Stimulated activated naive B cell treated with anti-CD40 and anti-IgM and Interleukin-4, amounts not matched to agents 10 μg/mL and 1 μg/mL and 100 μg/mL, for 72 hours (primary cell): ENCODE results near the gene KCNJ15.
A peak's percentile ranks its signal among the peaks of the same experiment; 100 is the strongest.

Source experiments
- ATAC-seq, 2 donors: fragments of 150-1000 bp; cut with Tn5 transposase; replicated peaks; 2 replicates each; pipeline ENCODE4 v1.10.0; 2021; ENCODE audit warnings: moderate library complexity in 1 of 2
- DNase-seq: peaks from one replicate; pipeline ENCODE4 v3.0.0; 2021
- H3K27ac Mint-ChIP-seq: one replicate; pipeline ENCODE4 v1.8.0; 2022; ENCODE audit warnings: mild to moderate bottlenecking, mixed read lengths
- H3K27me3 Mint-ChIP-seq, 2 donors: one replicate each; pipeline ENCODE4 v1.8.0; 2022; ENCODE audit warnings: mixed read lengths in 2 of 2
- H3K36me3 Mint-ChIP-seq, 2 donors: one replicate each; pipeline ENCODE4 v1.8.0; 2022; ENCODE audit warnings: mixed read lengths in 2 of 2, mild to moderate bottlenecking in 1 of 2
- H3K4me1 Mint-ChIP-seq, 2 donors: one replicate each; pipeline ENCODE4 v1.8.0; 2022; ENCODE audit warnings: mixed read lengths in 2 of 2, mild to moderate bottlenecking in 1 of 2
- H3K4me3 Mint-ChIP-seq, 2 donors: one replicate each; pipeline ENCODE4 v1.8.0; 2022; ENCODE audit warnings: mild to moderate bottlenecking in 2 of 2, mixed read lengths in 2 of 2, moderate library complexity in 1 of 2
- H3K9me3 Mint-ChIP-seq, 2 donors: one replicate each; pipeline ENCODE4 v1.8.0; 2022; ENCODE audit warnings: mixed read lengths in 2 of 2, mild to moderate bottlenecking in 1 of 2

KCNJ15 gene

GRCh38 chr21:38351176-38351959 lies 94.6 kb downstream of the KCNJ15 start:
- Mint-ChIP-seq H3K27ac (no peak overlapping the region), H3K27me3 (peaks cover 16 to 17% of the 10 kb centered on the region in 2 donors), H3K36me3 (no peaks in the 10 kb centered on the region), H3K4me3 (no peak overlapping the region), H3K4me1 (peaks cover 3 to 8% of the 10 kb centered on the region in 2 donors), H3K9me3 (no peaks in the 10 kb centered on the region)
- DNase-seq (no peak), ATAC-seq (no peak)

- Mint-ChIP-seq H3K27ac (no peak overlapping the region), H3K4me1 (peaks cover 4 to 8% of the 10 kb centered on the region in 2 donors), H3K27me3 (peaks cover 20% of the 10 kb centered on the region in 2 donors), H3K36me3 (no peaks in the 10 kb centered on the region), H3K9me3 (no peaks in the 10 kb centered on the region), H3K4me3 (no peak overlapping the region)
- no peak for DNase-seq
- ATAC-seq = peak in 1 of 2 donors; percentile 14
Observed at GRCh38 chr21:38351961-38352521, 95.2 kb downstream of the KCNJ15 start.

- no peak overlapping the region for H3K4me3 Mint-ChIP-seq
- no peak for DNase-seq
Observed at GRCh38 chr21:38352536-38353219, 95.9 kb downstream of the KCNJ15 start.

GRCh38 chr21:38354231-38354630 lies 97.4 kb downstream of the KCNJ15 start:
- Mint-ChIP-seq H3K27me3 (peaks cover 20 to 23% of the 10 kb centered on the region in 2 donors), H3K36me3 (no peaks in the 10 kb centered on the region), H3K9me3 (no peaks in the 10 kb centered on the region), H3K27ac (no peak overlapping the region), H3K4me3 (no peak overlapping the region), H3K4me1 (peaks cover 4 to 8% of the 10 kb centered on the region in 2 donors)
- DNase-seq (no peak), ATAC-seq (no peak)

More at GRCh38 chr21:38352536-38353219, 95.9 kb downstream of the KCNJ15 start:
- peak in 1 of 2 donors; percentile 38 for ATAC-seq
- H3K27ac Mint-ChIP-seq = no peak overlapping the region
- H3K9me3 Mint-ChIP-seq = no peaks in the 10 kb centered on the region
- H3K4me1 Mint-ChIP-seq = peaks cover 4 to 8% of the 10 kb centered on the region in 2 donors
- H3K27me3 Mint-ChIP-seq = peaks cover 20% of the 10 kb centered on the region in 2 donors
- H3K36me3 Mint-ChIP-seq = no peaks in the 10 kb centered on the region

- peaks cover 20 to 23% of the 10 kb centered on the region in 2 donors for H3K27me3 Mint-ChIP-seq
- ATAC-seq (no peak), DNase-seq (no peak)
- no peaks in the 10 kb centered on the region for H3K9me3 Mint-ChIP-seq
- no peak overlapping the region for H3K4me3 Mint-ChIP-seq
- H3K27ac Mint-ChIP-seq = no peak overlapping the region
- H3K36me3 Mint-ChIP-seq = no peaks in the 10 kb centered on the region
- H3K4me1 Mint-ChIP-seq = peaks cover 4 to 8% of the 10 kb centered on the region in 2 donors
Observed at GRCh38 chr21:38354746-38355145, 98.0 kb downstream of the KCNJ15 start.

- Mint-ChIP-seq H3K27me3 (peaks cover 19 to 20% of the 10 kb centered on the region in 2 donors), H3K4me1 (peaks cover 4 to 8% of the 10 kb centered on the region in 2 donors), H3K36me3 (no peaks in the 10 kb centered on the region), H3K9me3 (no peaks in the 10 kb centered on the region), H3K4me3 (no peak overlapping the region), H3K27ac (no peak overlapping the region)
- no peak for DNase-seq
- no peak for ATAC-seq
Observed at GRCh38 chr21:38355353-38355752, 98.6 kb downstream of the KCNJ15 start.

GRCh38 chr21:38355992-38356781 lies 99.4 kb downstream of the KCNJ15 start:
- no peaks in the 10 kb centered on the region for H3K36me3 Mint-ChIP-seq
- peak; percentile 83 to 93 for ATAC-seq
- no peaks in the 10 kb centered on the region for H3K9me3 Mint-ChIP-seq
- H3K4me1 Mint-ChIP-seq = peaks cover 4 to 8% of the 10 kb centered on the region in 2 donors
- peaks cover 16 to 20% of the 10 kb centered on the region in 2 donors for H3K27me3 Mint-ChIP-seq
- no peak overlapping the region for H3K4me3 Mint-ChIP-seq
- H3K27ac Mint-ChIP-seq = no peak overlapping the region
- DNase-seq = peak; percentile 56
